PC-3 (cell line): ENCODE measurements around the gene PIGQ. TPM values are rescaled to one million over a fixed set of nuclear protein-coding genes. Genes with fewer than 3 reads are reported as not detected.

ENCODE experiments used
- ATAC-seq: fragments of 200-7000 bp; cut with Tn5 transposase; 2 replicates; pipeline ENCODE4 v1.9.1; 2020; ENCODE audit warnings: mild to moderate bottlenecking, moderate library complexity
- BruUV-seq: library from RNA; stranded (reverse); fragments of 400-500 nt; replicated peaks from 2 replicates; lab custom pipeline; 2021; lab: Mats Ljungman, UMichigan
- CTCF ChIA-PET: fragments of 300-600 bp; sonication (Branson Sonifier 250); formaldehyde crosslinking; loops from one replicate; lab custom pipeline; 2022; ENCODE audit warnings: antibody characterized with exemption; lab: Charles Lee
- POLR2A ChIA-PET: fragments of 300-600 bp; sonication (Branson Sonifier 250); formaldehyde crosslinking; loops from one replicate; lab custom pipeline; 2022; ENCODE audit warnings: antibody characterized with exemption; ENCODE audit not compliant: unreplicated experiment; lab: Charles Lee
- DNase-seq: peaks from one replicate; pipeline ENCODE4 v3.0.0-alpha.2; 2015
- H2AFZ ChIP-seq: fragments of 300-600 bp; sonication (generic); 2 replicates; pipeline ENCODE4 v1.6.0; 2016; ENCODE audit warnings: antibody characterized with exemption, low read length
- H3F3A ChIP-seq: fragments of 300-600 bp; sonication (generic); one replicate; pipeline ENCODE4 v1.6.0; 2017; ENCODE audit warnings: antibody characterized with exemption, low read length, control low read depth, mild to moderate bottlenecking; ENCODE audit not compliant: unreplicated experiment
- H3K27ac ChIP-seq: fragments of 300-600 bp; sonication (generic); 2 replicates; pipeline ENCODE4 v1.5.1; 2016; ENCODE audit warnings: mild to moderate bottlenecking, low read length
- H3K27me3 ChIP-seq: fragments of 300-600 bp; sonication (generic); 2 replicates; pipeline ENCODE4 v1.6.1; 2016; ENCODE audit warnings: low read length, mixed read lengths
- H3K36me3 ChIP-seq: fragments of 300-600 bp; sonication (generic); 2 replicates; pipeline ENCODE4 v1.6.1; 2016; ENCODE audit warnings: low read depth, mixed run types, low read length, mixed read lengths
- H3K4me1 ChIP-seq: fragments of 300-600 bp; sonication (generic); 2 replicates; pipeline ENCODE4 v1.5.1; 2016; ENCODE audit warnings: low read length; ENCODE audit not compliant: insufficient read depth
- H3K4me2 ChIP-seq: fragments of 300-600 bp; sonication (generic); 2 replicates; pipeline ENCODE4 v1.6.0; 2016; ENCODE audit warnings: low read length
- H3K4me3 ChIP-seq: fragments of 300-600 bp; sonication (generic); 2 replicates; pipeline ENCODE4 v1.5.1; 2016; ENCODE audit warnings: mild to moderate bottlenecking, low read length, mixed read lengths
- H3K79me2 ChIP-seq: fragments of 300-600 bp; sonication (generic); 2 replicates; pipeline ENCODE4 v1.6.1; 2017; ENCODE audit warnings: low read length, mixed read lengths
- H3K9ac ChIP-seq: fragments of 300-600 bp; sonication (generic); 2 replicates; pipeline ENCODE4 v1.6.0; 2016; ENCODE audit warnings: mild to moderate bottlenecking, low read length
- H3K9me2 ChIP-seq: fragments of 300-600 bp; sonication (generic); replicated peaks from 2 replicates; pipeline ENCODE4 v1.6.1; 2016; ENCODE audit warnings: mixed run types, low read length, mixed read lengths
- H3K9me3 ChIP-seq: fragments of 300-600 bp; sonication (generic); 2 replicates; pipeline ENCODE4 v1.6.1; 2016; ENCODE audit warnings: low read length, mixed read lengths
- H4K20me1 ChIP-seq: fragments of 300-600 bp; sonication (generic); 2 replicates; pipeline ENCODE4 v1.6.1; 2016; ENCODE audit warnings: low read length, mixed read lengths
- EZH2 ChIP-seq: fragments of 300-600 bp; sonication (generic); IDR thresholded peaks from one replicate; pipeline ENCODE4 v1.6.1; 2017; ENCODE audit warnings: antibody characterized with exemption, mild to moderate bottlenecking, low read length; ENCODE audit not compliant: unreplicated experiment
- EZH2phosphoT487 ChIP-seq: fragments of 300-600 bp; sonication (generic); IDR thresholded peaks from 2 replicates; pipeline ENCODE4 v1.6.1; 2018; ENCODE audit warnings: mild to moderate bottlenecking, antibody characterized with exemption, low read length, borderline replicate concordance
- intact Hi-C: fragments of 100-400 bp; cut with micrococcal nuclease; formaldehyde crosslinking; loops from 2 replicates; pipeline ENCODE4 v1.9.0; 2023
- total RNA-seq: library from RNA; depleted of rRNA; stranded (reverse); fragments of >200 nt; gene quantifications from 2 replicates; pipeline ENCODE4 v1.2.3, GENCODE V29; 2014
- TF ChIP-seq, protein P1 (sequence below): fragments of 300-600 bp; sonication (generic); conservative IDR thresholded peaks from 2 replicates; pipeline ENCODE4 v1.5.1; 2017; ENCODE audit warnings: antibody characterized with exemption, low read depth, mild to moderate bottlenecking, low read length

PIGQ gene
- total RNA-seq, 1 experiment from 2014 or later, result 36.0 TPM

- H3K79me2 ChIP-seq, result peaks cover 25% of the 10 kb centered on the region
- TF ChIP-seq, protein P1, sequence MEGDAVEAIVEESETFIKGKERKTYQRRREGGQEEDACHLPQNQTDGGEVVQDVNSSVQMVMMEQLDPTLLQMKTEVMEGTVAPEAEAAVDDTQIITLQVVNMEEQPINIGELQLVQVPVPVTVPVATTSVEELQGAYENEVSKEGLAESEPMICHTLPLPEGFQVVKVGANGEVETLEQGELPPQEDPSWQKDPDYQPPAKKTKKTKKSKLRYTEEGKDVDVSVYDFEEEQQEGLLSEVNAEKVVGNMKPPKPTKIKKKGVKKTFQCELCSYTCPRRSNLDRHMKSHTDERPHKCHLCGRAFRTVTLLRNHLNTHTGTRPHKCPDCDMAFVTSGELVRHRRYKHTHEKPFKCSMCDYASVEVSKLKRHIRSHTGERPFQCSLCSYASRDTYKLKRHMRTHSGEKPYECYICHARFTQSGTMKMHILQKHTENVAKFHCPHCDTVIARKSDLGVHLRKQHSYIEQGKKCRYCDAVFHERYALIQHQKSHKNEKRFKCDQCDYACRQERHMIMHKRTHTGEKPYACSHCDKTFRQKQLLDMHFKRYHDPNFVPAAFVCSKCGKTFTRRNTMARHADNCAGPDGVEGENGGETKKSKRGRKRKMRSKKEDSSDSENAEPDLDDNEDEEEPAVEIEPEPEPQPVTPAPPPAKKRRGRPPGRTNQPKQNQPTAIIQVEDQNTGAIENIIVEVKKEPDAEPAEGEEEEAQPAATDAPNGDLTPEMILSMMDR, result no peak
- TF ChIP-seq EZH2phosphoT487, result no peak
- no peak for TF ChIP-seq EZH2
- CTCF ChIA-PET, result no interaction called here
These were observed 29.3 kb downstream of the PIGQ start for GRCh38 chr16:598823-599739.

DNA sequence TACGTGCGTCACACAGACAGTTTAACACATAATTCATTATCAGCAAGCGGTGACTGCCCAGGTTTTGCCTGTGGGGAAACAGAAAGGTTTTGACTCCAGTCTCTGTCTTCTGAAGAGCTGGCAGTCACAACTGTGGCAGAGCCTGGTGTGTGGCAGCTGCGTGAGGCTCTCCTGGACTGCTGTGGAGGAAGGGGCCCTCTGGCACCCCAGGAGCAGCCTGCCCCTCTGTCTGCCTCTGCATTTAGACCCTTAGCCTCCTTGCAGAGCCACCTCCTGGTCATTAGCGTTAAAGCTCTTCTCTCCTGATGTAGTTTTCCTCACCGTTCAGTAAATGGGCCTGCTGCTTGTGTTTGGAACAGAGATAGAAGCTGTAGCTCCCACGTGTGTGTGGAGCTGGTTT, 31.0 kb downstream of the PIGQ start:
- no peak overlapping the region for H3K4me2 ChIP-seq
- no peak for DNase-seq
- H3K79me2 ChIP-seq, result peaks cover 28% of the 10 kb centered on the region; the same call in 1 of the 2 replicates
- H3K4me1 ChIP-seq, result no peaks in the 10 kb centered on the region
- H3F3A ChIP-seq, result no peaks in the 10 kb centered on the region
- H3K27me3 ChIP-seq, result no peaks in the 10 kb centered on the region
- no peak for TF ChIP-seq EZH2
- no peak for TF ChIP-seq EZH2phosphoT487
- TF ChIP-seq, protein P1, result peak; percentile 38; the same call in 1 of the 2 replicates
- no TSS peak for BruUV-seq
- POLR2A ChIA-PET, result no interaction called here
- H3K36me3 ChIP-seq, result no peaks in the 10 kb centered on the region
- no peak overlapping the region for H3K27ac ChIP-seq
- H2AFZ ChIP-seq, result no peak overlapping the region
- H4K20me1 ChIP-seq, result no peaks in the 10 kb centered on the region
- no peak overlapping the region for H3K9ac ChIP-seq
- CTCF ChIA-PET, result no interaction called here
- ATAC-seq, result peak; percentile 46; the same call in 1 of the 2 replicates
- H3K4me3 ChIP-seq, result no peak overlapping the region
- no peaks in the 10 kb centered on the region for H3K9me3 ChIP-seq
- intact Hi-C loops, result no loop called here
- no peaks in the 10 kb centered on the region for H3K9me2 ChIP-seq

More at GRCh38 chr16:598823-599739, 29.3 kb downstream of the PIGQ start:
- no peak overlapping the region for H2AFZ ChIP-seq
- no peak overlapping the region for H3K9ac ChIP-seq
- H3K4me2 ChIP-seq, result no peak overlapping the region
- no peaks in the 10 kb centered on the region for H3K4me1 ChIP-seq
- intact Hi-C loops, result no loop called here
- BruUV-seq, result no TSS peak
- H3K9me3 ChIP-seq, result no peaks in the 10 kb centered on the region
- ATAC-seq (no peak), DNase-seq (no peak)
- 0 out of 2 replicates have a peak, but pooled peaks cover under 1% of the 10 kb centered on the region for H4K20me1 ChIP-seq
- no peaks in the 10 kb centered on the region for H3F3A ChIP-seq
- H3K27ac ChIP-seq, result no peak overlapping the region
- H3K9me2 ChIP-seq, result no peaks in the 10 kb centered on the region
- POLR2A ChIA-PET, result no interaction called here
- no peaks in the 10 kb centered on the region for H3K36me3 ChIP-seq
- no peak overlapping the region for H3K4me3 ChIP-seq
- no peaks in the 10 kb centered on the region for H3K27me3 ChIP-seq

GRCh38 chr16:603933-604332, 34.2 kb downstream of the PIGQ start:
- CTCF ChIA-PET, result no interaction called here
- Histone ChIP-seq H3K9me2 (no peaks in the 10 kb centered on the region), H3K4me3 (no peak overlapping the region), H3K4me2 (no peak overlapping the region), H3K9ac (no peak overlapping the region), H3K79me2 (peaks cover 15% of the 10 kb centered on the region; the same call in 1 of the 2 replicates), H4K20me1 (no peaks in the 10 kb centered on the region), H3K27me3 (no peaks in the 10 kb centered on the region), H3F3A (no peaks in the 10 kb centered on the region), H3K36me3 (no peaks in the 10 kb centered on the region), H3K27ac (no peak overlapping the region), H3K4me1 (no peaks in the 10 kb centered on the region), H2AFZ (no peak overlapping the region), H3K9me3 (no peaks in the 10 kb centered on the region)
- BruUV-seq, result no TSS peak
- DNase-seq (no peak), ATAC-seq (no peak)
- intact Hi-C loops, result no loop called here
- POLR2A ChIA-PET, result no interaction called here
- TF ChIP-seq EZH2phosphoT487, result no peak
